HPDE6-E6E7 (cell line): ENCODE measurements around the gene RGS8.

ENCODE experiments used
- DNase-seq: peaks from one replicate; pipeline ENCODE4 v3.0.0; 2011; ENCODE audit warnings: missing footprints; ENCODE audit errors: extremely low spot score

The RGS8 gene

DNA sequence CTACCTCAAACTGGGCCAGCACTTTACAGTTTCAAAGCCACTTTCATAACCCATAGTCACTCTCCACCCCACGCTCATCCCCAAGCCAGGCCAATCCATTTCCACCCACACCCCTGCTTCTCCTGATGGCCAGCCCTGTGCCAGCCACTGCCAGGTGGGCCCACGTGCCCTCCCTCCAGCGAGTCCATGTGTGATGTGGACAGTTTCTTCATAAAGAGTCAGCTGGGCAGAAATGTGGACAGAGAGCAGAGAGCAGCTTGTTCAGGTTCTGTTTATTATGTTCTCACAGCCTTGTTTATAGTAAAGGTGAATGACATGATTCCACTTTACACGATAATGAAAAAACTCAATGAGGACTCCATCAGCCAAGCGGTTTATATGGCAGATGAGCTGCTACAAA is 42.8 kb downstream of the RGS8 start:
- DNase-seq: no peak

- no peak for DNase-seq
Measured at GRCh38 chr1:182639330-182639729, 45.1 kb downstream of the RGS8 start.

- no peak for DNase-seq
Measured at GRCh38 chr1:182637769-182638168, 46.6 kb downstream of the RGS8 start.

DNA sequence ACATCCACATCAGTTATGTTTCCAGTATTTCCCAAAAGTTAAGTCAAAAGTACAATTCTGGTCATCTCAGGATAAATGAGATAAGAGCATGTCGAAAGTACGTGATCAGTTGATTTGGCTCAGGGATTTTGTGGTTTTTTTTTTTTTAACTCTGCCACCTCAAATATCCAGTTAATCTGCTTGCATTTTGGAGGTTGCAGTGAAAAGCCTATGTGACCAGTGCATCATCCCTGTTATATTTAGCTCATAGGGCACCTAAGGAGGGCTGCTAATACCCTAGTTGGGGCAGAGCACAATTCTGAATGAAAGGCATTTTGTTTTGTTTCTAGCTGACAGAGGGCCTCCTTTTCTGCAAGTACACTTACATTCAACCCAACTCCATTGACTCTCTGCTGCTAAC is 48.5 kb downstream of the RGS8 start:
- no peak for DNase-seq
